Neural cell (in vitro differentiated cells): ENCODE measurements around the gene BRD3OS. TPM values are rescaled to one million over a fixed set of nuclear protein-coding genes. Genes with fewer than 3 reads are reported as not detected.

ENCODE experiments used
- H2AFZ ChIP-seq: fragments of 200-600, 300-800 bp; sonication (generic), shearing (Covaris generic); 2 replicates; pipeline ENCODE4 v1.6.0; 2014; ENCODE audit warnings: low read depth, mild to moderate bottlenecking, antibody characterized with exemption, low read length, moderate library complexity
- H3F3A ChIP-seq: fragments of 200-600 bp; shearing (Covaris generic); 2 replicates; pipeline ENCODE4 v1.6.1; 2016; ENCODE audit warnings: mild to moderate bottlenecking, moderate library complexity, mixed read lengths, antibody characterized with exemption, low read length; ENCODE audit not compliant: insufficient read depth, poor library complexity, severe bottlenecking
- H3K27ac ChIP-seq: fragments of 200-600, 300-800 bp; sonication (generic), shearing (Covaris generic); 2 replicates; pipeline ENCODE4 v1.5.1; 2014; ENCODE audit warnings: mild to moderate bottlenecking, low read length, moderate library complexity
- H3K27me3 ChIP-seq: fragments of 300-800, 200-600 bp; sonication (generic), shearing (Covaris generic); 2 replicates; pipeline ENCODE4 v1.6.0; 2014; ENCODE audit warnings: mild to moderate bottlenecking, low read depth, low read length, moderate library complexity; ENCODE audit not compliant: insufficient read depth
- H3K36me3 ChIP-seq: fragments of 300-800, 200-600 bp; sonication (generic), shearing (Covaris generic); 2 replicates; pipeline ENCODE4 v1.5.1; 2014; ENCODE audit warnings: mild to moderate bottlenecking, antibody characterized with exemption, low read length, moderate library complexity; ENCODE audit not compliant: insufficient read depth
- H3K4me2 ChIP-seq: fragments of 300-800, 200-600 bp; sonication (generic), shearing (Covaris generic); 2 replicates; pipeline ENCODE4 v1.6.0; 2014; ENCODE audit warnings: mild to moderate bottlenecking, low read length
- H3K4me3 ChIP-seq: fragments of 300-800, 200-600 bp; sonication (generic), shearing (Covaris generic); 2 replicates; pipeline ENCODE4 v1.5.1; 2014; ENCODE audit warnings: mild to moderate bottlenecking, low read length, moderate library complexity
- H3K79me2 ChIP-seq: fragments of 200-600 bp; shearing (Covaris generic); replicated peaks from 2 replicates; pipeline ENCODE4 v1.6.0; 2014; ENCODE audit warnings: mild to moderate bottlenecking, low read length, moderate library complexity; ENCODE audit not compliant: insufficient read depth
- H3K9ac ChIP-seq: fragments of 300-800, 200-600 bp; sonication (generic), shearing (Covaris generic); 2 replicates; pipeline ENCODE4 v1.6.1; 2016; ENCODE audit warnings: mild to moderate bottlenecking, low read length, mixed read lengths
- H3K9me2 ChIP-seq: fragments of 200-600 bp; shearing (Covaris generic); 2 replicates; pipeline ENCODE4 v1.6.1; 2016; ENCODE audit warnings: mild to moderate bottlenecking, low read length, mixed read lengths; ENCODE audit not compliant: insufficient read depth
- H3K9me3 ChIP-seq: fragments of 200-600, 300-800 bp; sonication (generic), shearing (Covaris generic); 2 replicates; pipeline ENCODE4 v1.6.1; 2016; ENCODE audit warnings: mild to moderate bottlenecking, mixed run types, low read length, moderate library complexity, mixed read lengths
- H4K20me1 ChIP-seq: fragments of 200-600 bp; shearing (Covaris generic); 2 replicates; pipeline ENCODE4 v1.6.1; 2016; ENCODE audit warnings: mild to moderate bottlenecking, mixed run types; ENCODE audit not compliant: insufficient read depth
- EP300 ChIP-seq: fragments of 450-650 bp; conservative IDR thresholded peaks from 2 replicates; pipeline ENCODE4 v1.6.1; 2014; ENCODE audit warnings: antibody characterized with exemption, mild to moderate bottlenecking, moderate library complexity; ENCODE audit not compliant: poor library complexity, severe bottlenecking
- EZH2 ChIP-seq: fragments of 200-600, 300-800 bp; shearing (Covaris generic), sonication (generic); IDR thresholded peaks from 2 replicates; pipeline ENCODE4 v1.6.1; 2014; ENCODE audit warnings: antibody characterized with exemption, low read length, borderline replicate concordance, mild to moderate bottlenecking; ENCODE audit not compliant: insufficient read depth, poor library complexity, severe bottlenecking
- MXI1 ChIP-seq: fragments of 450-650 bp; conservative IDR thresholded peaks from 2 replicates; pipeline ENCODE4 v1.6.1; 2014; ENCODE audit warnings: antibody characterized with exemption, mild to moderate bottlenecking; ENCODE audit not compliant: poor library complexity, severe bottlenecking
- POLR2AphosphoS5 ChIP-seq: IDR thresholded peaks from 2 replicates; pipeline ENCODE4 v1.6.1; 2012
- SMC3 ChIP-seq: fragments of 450-650 bp; conservative IDR thresholded peaks from 2 replicates; pipeline ENCODE4 v1.6.1; 2014; ENCODE audit warnings: antibody characterized with exemption, mild to moderate bottlenecking, moderate library complexity; ENCODE audit not compliant: poor library complexity
- polyA plus RNA-seq: library from polyadenylated mRNA; depleted of rRNA; stranded (reverse); fragments of >200 nt; gene quantifications from 2 replicates; pipeline ENCODE4 v1.2.3, GENCODE V29; 2014
- TF ChIP-seq, protein P1 (sequence below): IDR thresholded peaks from 2 replicates; pipeline ENCODE4 v1.6.1; 2012; ENCODE audit warnings: borderline replicate concordance
- TF ChIP-seq, protein P2 (sequence below): fragments of 450-650 bp; IDR thresholded peaks from 2 replicates; pipeline ENCODE4 v1.5.1; 2014; ENCODE audit warnings: antibody characterized with exemption, mild to moderate bottlenecking, moderate library complexity; ENCODE audit not compliant: poor library complexity, severe bottlenecking

Gene BRD3OS
- polyA plus RNA-seq, 1 donor from 2014 or later, result 49.5 TPM

GRCh38 chr9:134004881-134005280, 20.4 kb upstream of the BRD3OS start (continued):
- TF ChIP-seq, protein P1, sequence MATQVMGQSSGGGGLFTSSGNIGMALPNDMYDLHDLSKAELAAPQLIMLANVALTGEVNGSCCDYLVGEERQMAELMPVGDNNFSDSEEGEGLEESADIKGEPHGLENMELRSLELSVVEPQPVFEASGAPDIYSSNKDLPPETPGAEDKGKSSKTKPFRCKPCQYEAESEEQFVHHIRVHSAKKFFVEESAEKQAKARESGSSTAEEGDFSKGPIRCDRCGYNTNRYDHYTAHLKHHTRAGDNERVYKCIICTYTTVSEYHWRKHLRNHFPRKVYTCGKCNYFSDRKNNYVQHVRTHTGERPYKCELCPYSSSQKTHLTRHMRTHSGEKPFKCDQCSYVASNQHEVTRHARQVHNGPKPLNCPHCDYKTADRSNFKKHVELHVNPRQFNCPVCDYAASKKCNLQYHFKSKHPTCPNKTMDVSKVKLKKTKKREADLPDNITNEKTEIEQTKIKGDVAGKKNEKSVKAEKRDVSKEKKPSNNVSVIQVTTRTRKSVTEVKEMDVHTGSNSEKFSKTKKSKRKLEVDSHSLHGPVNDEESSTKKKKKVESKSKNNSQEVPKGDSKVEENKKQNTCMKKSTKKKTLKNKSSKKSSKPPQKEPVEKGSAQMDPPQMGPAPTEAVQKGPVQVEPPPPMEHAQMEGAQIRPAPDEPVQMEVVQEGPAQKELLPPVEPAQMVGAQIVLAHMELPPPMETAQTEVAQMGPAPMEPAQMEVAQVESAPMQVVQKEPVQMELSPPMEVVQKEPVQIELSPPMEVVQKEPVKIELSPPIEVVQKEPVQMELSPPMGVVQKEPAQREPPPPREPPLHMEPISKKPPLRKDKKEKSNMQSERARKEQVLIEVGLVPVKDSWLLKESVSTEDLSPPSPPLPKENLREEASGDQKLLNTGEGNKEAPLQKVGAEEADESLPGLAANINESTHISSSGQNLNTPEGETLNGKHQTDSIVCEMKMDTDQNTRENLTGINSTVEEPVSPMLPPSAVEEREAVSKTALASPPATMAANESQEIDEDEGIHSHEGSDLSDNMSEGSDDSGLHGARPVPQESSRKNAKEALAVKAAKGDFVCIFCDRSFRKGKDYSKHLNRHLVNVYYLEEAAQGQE, result no peak

DNA sequence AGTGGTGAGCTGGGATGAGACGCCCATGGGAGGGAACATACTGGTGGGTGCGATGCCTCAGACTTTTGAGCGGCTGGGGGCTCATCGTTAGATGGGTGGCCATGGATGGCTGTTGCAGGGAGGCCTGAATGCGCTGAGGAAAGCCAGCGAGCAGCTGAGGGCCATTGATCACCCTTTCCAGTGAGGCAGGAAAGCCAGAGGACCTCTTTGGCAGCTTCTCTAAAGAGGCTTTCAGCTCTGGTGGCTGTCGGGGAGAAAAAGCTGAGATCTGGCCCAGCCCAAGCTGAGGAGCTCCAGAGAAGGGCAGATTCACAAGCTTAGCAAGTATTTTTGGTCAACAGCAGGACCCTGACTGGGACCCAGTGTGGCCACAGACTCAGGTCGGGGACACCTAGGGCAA, 19.9 kb upstream of the BRD3OS start:
- no peaks in the 10 kb centered on the region for H3K36me3 ChIP-seq
- H2AFZ ChIP-seq, result no peak overlapping the region
- H3K4me3 ChIP-seq, result no peak overlapping the region
- H3K9me3 ChIP-seq, result no peaks in the 10 kb centered on the region
- H3K9me2 ChIP-seq, result no peaks in the 10 kb centered on the region
- H3F3A ChIP-seq, result no peaks in the 10 kb centered on the region
- H3K79me2 ChIP-seq, result no peaks in the 10 kb centered on the region
- no peak overlapping the region for H3K27ac ChIP-seq
- H3K9ac ChIP-seq, result no peak overlapping the region
- no peak overlapping the region for H3K4me2 ChIP-seq
- no peaks in the 10 kb centered on the region for H3K27me3 ChIP-seq
- TF ChIP-seq MXI1 (no peak), EP300 (no peak), EZH2 (no peak)
- H4K20me1 ChIP-seq, result no peaks in the 10 kb centered on the region

DNA sequence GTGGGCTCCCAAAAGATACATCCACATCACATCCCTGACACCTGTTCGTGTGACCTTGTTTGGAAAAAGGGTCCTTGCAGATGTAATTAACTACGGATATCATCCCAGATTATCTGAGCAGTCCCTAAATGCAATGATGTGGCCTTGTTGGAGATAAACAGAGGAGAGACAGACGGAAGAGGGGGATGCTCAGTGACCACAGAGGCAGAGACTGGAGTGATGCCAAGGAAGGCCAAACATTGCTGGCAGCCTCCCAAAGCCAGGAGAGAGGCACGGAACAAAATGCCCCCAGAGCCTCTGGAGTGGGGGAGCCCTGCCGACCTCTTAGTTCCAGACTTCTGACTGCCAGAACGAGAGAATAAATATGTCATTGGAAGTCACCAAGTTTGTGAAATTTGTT, 18.1 kb upstream of the BRD3OS start:
- no peak overlapping the region for H2AFZ ChIP-seq

More for the DNA sequence above, 18.1 kb upstream of the BRD3OS start:
- H3K9me3 ChIP-seq, result no peaks in the 10 kb centered on the region
- H3K4me2 ChIP-seq, result no peak overlapping the region
- H3K9ac ChIP-seq, result no peak overlapping the region
- H3F3A ChIP-seq, result no peaks in the 10 kb centered on the region
- no peak overlapping the region for H3K27ac ChIP-seq
- H3K79me2 ChIP-seq, result no peaks in the 10 kb centered on the region
- no peaks in the 10 kb centered on the region for H3K27me3 ChIP-seq
- no peaks in the 10 kb centered on the region for H3K9me2 ChIP-seq
- no peaks in the 10 kb centered on the region for H3K36me3 ChIP-seq
- H4K20me1 ChIP-seq, result no peaks in the 10 kb centered on the region
- TF ChIP-seq POLR2AphosphoS5, result no peak
- TF ChIP-seq, protein P1, result no peak
- TF ChIP-seq, protein P2, sequence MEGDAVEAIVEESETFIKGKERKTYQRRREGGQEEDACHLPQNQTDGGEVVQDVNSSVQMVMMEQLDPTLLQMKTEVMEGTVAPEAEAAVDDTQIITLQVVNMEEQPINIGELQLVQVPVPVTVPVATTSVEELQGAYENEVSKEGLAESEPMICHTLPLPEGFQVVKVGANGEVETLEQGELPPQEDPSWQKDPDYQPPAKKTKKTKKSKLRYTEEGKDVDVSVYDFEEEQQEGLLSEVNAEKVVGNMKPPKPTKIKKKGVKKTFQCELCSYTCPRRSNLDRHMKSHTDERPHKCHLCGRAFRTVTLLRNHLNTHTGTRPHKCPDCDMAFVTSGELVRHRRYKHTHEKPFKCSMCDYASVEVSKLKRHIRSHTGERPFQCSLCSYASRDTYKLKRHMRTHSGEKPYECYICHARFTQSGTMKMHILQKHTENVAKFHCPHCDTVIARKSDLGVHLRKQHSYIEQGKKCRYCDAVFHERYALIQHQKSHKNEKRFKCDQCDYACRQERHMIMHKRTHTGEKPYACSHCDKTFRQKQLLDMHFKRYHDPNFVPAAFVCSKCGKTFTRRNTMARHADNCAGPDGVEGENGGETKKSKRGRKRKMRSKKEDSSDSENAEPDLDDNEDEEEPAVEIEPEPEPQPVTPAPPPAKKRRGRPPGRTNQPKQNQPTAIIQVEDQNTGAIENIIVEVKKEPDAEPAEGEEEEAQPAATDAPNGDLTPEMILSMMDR, result no peak
- no peak for TF ChIP-seq MXI1
- no peak for TF ChIP-seq SMC3
- no peak for TF ChIP-seq EZH2
- H3K4me3 ChIP-seq, result no peak overlapping the region
